PC-3 (cell line): ENCODE measurements around the gene DPEP2. TPM values are rescaled to one million over a fixed set of nuclear protein-coding genes. Genes with fewer than 3 reads are reported as not detected.
"Not testable (repeated sequence)": the region's sequence is repeated elsewhere in the genome, so short reads cannot be mapped to it uniquely, and the experiment has no call there.

Source experiments
- ATAC-seq: fragments of 200-7000 bp; cut with Tn5 transposase; 2 replicates; pipeline ENCODE4 v1.9.1; 2020; ENCODE audit warnings: mild to moderate bottlenecking, moderate library complexity
- Bru-seq: library from RNA; stranded (reverse); fragments of 400-500 nt; gene quantifications from one replicate; lab custom pipeline; 2021; lab: Mats Ljungman, UMichigan
- BruChase-seq, 2 experiments: library from RNA; stranded (reverse); fragments of 400-500 nt; gene quantifications; one replicate each; lab custom pipeline; 2021; lab: Mats Ljungman, UMichigan
- BruUV-seq: library from RNA; stranded (reverse); fragments of 400-500 nt; replicated peaks from 2 replicates; lab custom pipeline; 2021; lab: Mats Ljungman, UMichigan
- CTCF ChIA-PET: fragments of 300-600 bp; sonication (Branson Sonifier 250); formaldehyde crosslinking; loops from one replicate; lab custom pipeline; 2022; ENCODE audit warnings: antibody characterized with exemption; lab: Charles Lee
- POLR2A ChIA-PET: fragments of 300-600 bp; sonication (Branson Sonifier 250); formaldehyde crosslinking; loops from one replicate; lab custom pipeline; 2022; ENCODE audit warnings: antibody characterized with exemption; ENCODE audit not compliant: unreplicated experiment; lab: Charles Lee
- DNase-seq: peaks from one replicate; pipeline ENCODE4 v3.0.0-alpha.2; 2015
- H2AFZ ChIP-seq: fragments of 300-600 bp; sonication (generic); 2 replicates; pipeline ENCODE4 v1.6.0; 2016; ENCODE audit warnings: antibody characterized with exemption, low read length
- H3F3A ChIP-seq: fragments of 300-600 bp; sonication (generic); one replicate; pipeline ENCODE4 v1.6.0; 2017; ENCODE audit warnings: antibody characterized with exemption, low read length, control low read depth, mild to moderate bottlenecking; ENCODE audit not compliant: unreplicated experiment
- H3K27ac ChIP-seq: fragments of 300-600 bp; sonication (generic); 2 replicates; pipeline ENCODE4 v1.5.1; 2016; ENCODE audit warnings: mild to moderate bottlenecking, low read length
- H3K27me3 ChIP-seq: fragments of 300-600 bp; sonication (generic); 2 replicates; pipeline ENCODE4 v1.6.1; 2016; ENCODE audit warnings: low read length, mixed read lengths
- H3K36me3 ChIP-seq: fragments of 300-600 bp; sonication (generic); 2 replicates; pipeline ENCODE4 v1.6.1; 2016; ENCODE audit warnings: low read depth, mixed run types, low read length, mixed read lengths
- H3K4me1 ChIP-seq: fragments of 300-600 bp; sonication (generic); 2 replicates; pipeline ENCODE4 v1.5.1; 2016; ENCODE audit warnings: low read length; ENCODE audit not compliant: insufficient read depth
- H3K4me2 ChIP-seq: fragments of 300-600 bp; sonication (generic); 2 replicates; pipeline ENCODE4 v1.6.0; 2016; ENCODE audit warnings: low read length
- H3K4me3 ChIP-seq: fragments of 300-600 bp; sonication (generic); 2 replicates; pipeline ENCODE4 v1.5.1; 2016; ENCODE audit warnings: mild to moderate bottlenecking, low read length, mixed read lengths
- H3K79me2 ChIP-seq: fragments of 300-600 bp; sonication (generic); 2 replicates; pipeline ENCODE4 v1.6.1; 2017; ENCODE audit warnings: low read length, mixed read lengths
- H3K9ac ChIP-seq: fragments of 300-600 bp; sonication (generic); 2 replicates; pipeline ENCODE4 v1.6.0; 2016; ENCODE audit warnings: mild to moderate bottlenecking, low read length
- H3K9me2 ChIP-seq: fragments of 300-600 bp; sonication (generic); replicated peaks from 2 replicates; pipeline ENCODE4 v1.6.1; 2016; ENCODE audit warnings: mixed run types, low read length, mixed read lengths
- H3K9me3 ChIP-seq: fragments of 300-600 bp; sonication (generic); 2 replicates; pipeline ENCODE4 v1.6.1; 2016; ENCODE audit warnings: low read length, mixed read lengths
- H4K20me1 ChIP-seq: fragments of 300-600 bp; sonication (generic); 2 replicates; pipeline ENCODE4 v1.6.1; 2016; ENCODE audit warnings: low read length, mixed read lengths
- EZH2 ChIP-seq: fragments of 300-600 bp; sonication (generic); IDR thresholded peaks from one replicate; pipeline ENCODE4 v1.6.1; 2017; ENCODE audit warnings: antibody characterized with exemption, mild to moderate bottlenecking, low read length; ENCODE audit not compliant: unreplicated experiment
- EZH2phosphoT487 ChIP-seq: fragments of 300-600 bp; sonication (generic); IDR thresholded peaks from 2 replicates; pipeline ENCODE4 v1.6.1; 2018; ENCODE audit warnings: mild to moderate bottlenecking, antibody characterized with exemption, low read length, borderline replicate concordance
- intact Hi-C: fragments of 100-400 bp; cut with micrococcal nuclease; formaldehyde crosslinking; loops from 2 replicates; pipeline ENCODE4 v1.9.0; 2023
- long read RNA-seq: library from polyadenylated mRNA; unstranded; transcript quantifications from one replicate; pipeline ENCODE4 v2.0.0, GENCODE V29; 2021; ENCODE audit not compliant: unreplicated experiment
- total RNA-seq: library from RNA; depleted of rRNA; stranded (reverse); fragments of >200 nt; gene quantifications from 2 replicates; pipeline ENCODE4 v1.2.3, GENCODE V29; 2014; rRNA removed
- TF ChIP-seq, protein P1 (sequence below): fragments of 300-600 bp; sonication (generic); conservative IDR thresholded peaks from 2 replicates; pipeline ENCODE4 v1.5.1; 2017; ENCODE audit warnings: antibody characterized with exemption, low read depth, mild to moderate bottlenecking, low read length

Gene DPEP2, protein sequence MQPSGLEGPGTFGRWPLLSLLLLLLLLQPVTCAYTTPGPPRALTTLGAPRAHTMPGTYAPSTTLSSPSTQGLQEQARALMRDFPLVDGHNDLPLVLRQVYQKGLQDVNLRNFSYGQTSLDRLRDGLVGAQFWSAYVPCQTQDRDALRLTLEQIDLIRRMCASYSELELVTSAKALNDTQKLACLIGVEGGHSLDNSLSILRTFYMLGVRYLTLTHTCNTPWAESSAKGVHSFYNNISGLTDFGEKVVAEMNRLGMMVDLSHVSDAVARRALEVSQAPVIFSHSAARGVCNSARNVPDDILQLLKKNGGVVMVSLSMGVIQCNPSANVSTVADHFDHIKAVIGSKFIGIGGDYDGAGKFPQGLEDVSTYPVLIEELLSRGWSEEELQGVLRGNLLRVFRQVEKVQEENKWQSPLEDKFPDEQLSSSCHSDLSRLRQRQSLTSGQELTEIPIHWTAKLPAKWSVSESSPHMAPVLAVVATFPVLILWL
- not detected in 2 replicates for total RNA-seq
- Bru-seq, nascent RNA = not detected
- BruChase-seq, experiment 1, labeled RNA remaining after a 6-hour chase = not detected
- BruChase-seq, experiment 2, labeled RNA remaining after a 2-hour chase = not detected
- long read RNA-seq = 0 reads

DNA sequence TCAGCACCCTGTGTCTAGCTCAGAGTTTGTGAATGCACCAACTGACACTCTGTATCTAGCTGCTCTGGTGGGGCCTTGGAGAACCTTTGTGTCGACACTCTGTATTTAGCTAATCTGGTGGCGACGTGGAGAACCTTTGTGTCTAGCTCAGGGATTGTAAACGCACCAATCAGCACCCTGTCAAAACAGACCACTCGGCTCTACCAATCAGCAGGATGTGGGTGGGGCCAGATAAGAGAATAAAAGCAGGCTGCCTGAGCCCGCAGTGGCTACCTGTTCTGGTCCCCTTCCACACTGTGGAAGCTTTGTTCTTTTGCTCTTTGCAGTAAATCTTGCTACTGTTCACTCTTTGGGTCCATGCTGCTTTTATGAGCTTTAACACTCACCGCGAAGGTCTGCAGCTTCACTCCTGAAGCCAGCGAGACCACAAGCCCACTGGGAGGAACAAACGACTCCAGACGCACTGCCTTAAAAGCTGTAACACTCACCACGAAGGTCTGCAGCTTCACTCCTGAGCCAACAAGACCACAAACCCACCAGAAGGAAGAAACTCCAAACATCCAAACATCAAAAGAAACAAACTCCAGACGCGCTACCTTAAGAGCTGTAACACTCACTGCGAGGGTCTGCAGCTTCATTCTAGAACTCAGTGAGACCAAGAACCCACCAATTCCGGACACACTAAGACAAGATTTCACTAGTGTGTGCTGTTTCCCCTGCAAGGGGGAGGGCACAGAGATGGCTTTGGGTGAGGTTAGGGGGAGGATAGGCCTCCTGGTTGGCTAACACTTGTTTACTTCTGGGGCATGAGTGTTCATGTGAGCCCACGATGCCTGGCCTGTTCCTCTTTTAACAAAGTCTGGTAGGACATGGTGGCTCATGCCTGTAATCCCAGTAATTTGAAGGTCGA, at the start of gene DPEP2:
Gene DPEP2 (minus strand): TSS at position 706 of the 910 bp plus-strand sequence. CDS start 6,272 bp downstream, outside the sequence.
- H3K4me2 ChIP-seq, H3K27ac ChIP-seq, H3K27me3 ChIP-seq, H3K36me3 ChIP-seq, H2AFZ ChIP-seq, POLR2A ChIA-PET, H3K9me3 ChIP-seq, H3K9me2 ChIP-seq, BruUV-seq, intact Hi-C loops, ATAC-seq, H3K4me3 ChIP-seq, H3K79me2 ChIP-seq, H4K20me1 ChIP-seq, CTCF ChIA-PET, H3K9ac ChIP-seq, H3F3A ChIP-seq, DNase-seq, H3K4me1 ChIP-seq: not testable (repeated sequence)

DNA sequence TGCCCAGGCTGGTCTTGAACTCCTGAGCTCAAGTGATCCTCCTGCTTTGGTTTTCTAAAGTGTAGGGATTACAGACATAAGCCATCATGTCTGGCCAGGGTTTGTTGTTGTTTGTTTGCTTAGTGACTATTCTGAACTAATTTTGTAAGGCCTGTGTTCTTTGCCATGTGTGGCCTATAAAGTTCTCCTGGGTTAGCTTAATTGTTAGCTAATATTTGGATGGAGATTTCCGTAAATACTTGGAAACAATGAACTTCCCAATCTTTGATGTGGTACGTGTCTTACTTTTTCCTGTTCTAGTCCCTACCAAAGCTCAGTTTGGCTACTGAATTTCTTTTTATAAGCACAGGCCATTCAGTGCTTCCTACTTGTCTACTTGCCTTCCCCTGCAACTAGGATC, 48.7 kb upstream of the DPEP2 start:
- intact Hi-C loops = no loop called here
- no peaks in the 10 kb centered on the region for H3K4me1 ChIP-seq
- 0 out of 2 replicates have a peak, but pooled peaks cover 2% of the 10 kb centered on the region for H3K36me3 ChIP-seq
- ATAC-seq = no peak; the same call in 1 of the 2 replicates
- H3K9ac ChIP-seq = no peak overlapping the region
- TF ChIP-seq, protein P1, sequence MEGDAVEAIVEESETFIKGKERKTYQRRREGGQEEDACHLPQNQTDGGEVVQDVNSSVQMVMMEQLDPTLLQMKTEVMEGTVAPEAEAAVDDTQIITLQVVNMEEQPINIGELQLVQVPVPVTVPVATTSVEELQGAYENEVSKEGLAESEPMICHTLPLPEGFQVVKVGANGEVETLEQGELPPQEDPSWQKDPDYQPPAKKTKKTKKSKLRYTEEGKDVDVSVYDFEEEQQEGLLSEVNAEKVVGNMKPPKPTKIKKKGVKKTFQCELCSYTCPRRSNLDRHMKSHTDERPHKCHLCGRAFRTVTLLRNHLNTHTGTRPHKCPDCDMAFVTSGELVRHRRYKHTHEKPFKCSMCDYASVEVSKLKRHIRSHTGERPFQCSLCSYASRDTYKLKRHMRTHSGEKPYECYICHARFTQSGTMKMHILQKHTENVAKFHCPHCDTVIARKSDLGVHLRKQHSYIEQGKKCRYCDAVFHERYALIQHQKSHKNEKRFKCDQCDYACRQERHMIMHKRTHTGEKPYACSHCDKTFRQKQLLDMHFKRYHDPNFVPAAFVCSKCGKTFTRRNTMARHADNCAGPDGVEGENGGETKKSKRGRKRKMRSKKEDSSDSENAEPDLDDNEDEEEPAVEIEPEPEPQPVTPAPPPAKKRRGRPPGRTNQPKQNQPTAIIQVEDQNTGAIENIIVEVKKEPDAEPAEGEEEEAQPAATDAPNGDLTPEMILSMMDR = no peak
- TF ChIP-seq EZH2 (no peak), EZH2phosphoT487 (no peak)
- ChIA-PET POLR2A (interaction anchor here (0.9 kb wide), 1 partner anchor 16 kb away, joined by 7 read pairs; no protein-coding TSS in a partner anchor), CTCF (no interaction called here)
- H3K9me2 ChIP-seq = no peaks in the 10 kb centered on the region
- H3K79me2 ChIP-seq = no peaks in the 10 kb centered on the region
- H2AFZ ChIP-seq = no peak overlapping the region
- no peak overlapping the region for H3K4me2 ChIP-seq
- no peaks in the 10 kb centered on the region for H3F3A ChIP-seq
- H3K9me3 ChIP-seq = no peaks in the 10 kb centered on the region
- H3K27me3 ChIP-seq = no peaks in the 10 kb centered on the region
- no peak for DNase-seq
- BruUV-seq = no TSS peak
- no peak overlapping the region for H3K27ac ChIP-seq
- no peaks in the 10 kb centered on the region for H4K20me1 ChIP-seq
- H3K4me3 ChIP-seq = no peak overlapping the region

DNA sequence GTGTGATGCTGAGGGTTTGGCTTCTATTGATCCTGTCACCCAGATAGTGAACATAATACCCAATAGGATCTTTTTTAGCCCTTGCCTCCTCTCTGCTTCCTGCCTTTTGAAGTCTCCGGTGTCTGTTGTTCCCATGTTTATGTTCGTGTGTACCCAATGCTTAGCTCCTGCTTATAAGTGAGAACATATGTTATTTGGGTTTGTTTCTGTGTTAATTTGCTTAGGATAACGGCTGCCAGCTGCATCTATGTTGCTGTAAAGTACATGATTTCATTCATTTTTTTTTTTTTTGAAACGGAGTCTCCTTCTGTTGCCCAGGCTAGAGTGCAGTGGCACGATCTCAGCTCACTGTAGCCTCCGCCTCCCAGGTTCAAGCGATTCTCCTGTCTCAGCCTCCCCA, 46.8 kb upstream of the DPEP2 start:
- Histone ChIP-seq H3K4me3 (no peak overlapping the region), H3F3A (no peaks in the 10 kb centered on the region), H3K27me3 (no peaks in the 10 kb centered on the region), H4K20me1 (no peaks in the 10 kb centered on the region), H3K27ac (no peak overlapping the region), H3K4me2 (no peak overlapping the region), H3K9me3 (no peaks in the 10 kb centered on the region), H2AFZ (no peak overlapping the region), H3K9ac (no peak overlapping the region), H3K79me2 (no peaks in the 10 kb centered on the region), H3K9me2 (no peaks in the 10 kb centered on the region), H3K36me3 (0 out of 2 replicates have a peak, but pooled peaks cover 2% of the 10 kb centered on the region), H3K4me1 (no peaks in the 10 kb centered on the region)
- no peak for DNase-seq
- no peak for ATAC-seq
- intact Hi-C loops = no loop called here
- no peak for TF ChIP-seq EZH2
- TF ChIP-seq, protein P1 = no peak
- TF ChIP-seq EZH2phosphoT487 = no peak
- BruUV-seq = no TSS peak
- ChIA-PET CTCF (no interaction called here), POLR2A (no interaction called here)
